GM18951 (cell line): ENCODE measurements around the gene RBBP9.
"Not testable (repeated sequence)": the region's sequence is repeated elsewhere in the genome, so short reads cannot be mapped to it uniquely, and the experiment has no call there.

Experiments
- POLR2A ChIP-seq: IDR thresholded peaks from 4 replicates; pipeline ENCODE4 v1.6.1; 2011; ENCODE audit warnings: mild to moderate bottlenecking; ENCODE audit not compliant: insufficient read length, insufficient read depth; ENCODE audit errors: extremely low read depth
- in situ Hi-C: fragments of 300-500 bp; cut with MboI; formaldehyde crosslinking; loops from one replicate; pipeline ENCODE4 v1.12.0; 2022; ENCODE audit warnings: low sequenced_read_pairs, mixed read lengths, inconsistent platforms; ENCODE audit not compliant: unreplicated experiment

RBBP9 gene

DNA sequence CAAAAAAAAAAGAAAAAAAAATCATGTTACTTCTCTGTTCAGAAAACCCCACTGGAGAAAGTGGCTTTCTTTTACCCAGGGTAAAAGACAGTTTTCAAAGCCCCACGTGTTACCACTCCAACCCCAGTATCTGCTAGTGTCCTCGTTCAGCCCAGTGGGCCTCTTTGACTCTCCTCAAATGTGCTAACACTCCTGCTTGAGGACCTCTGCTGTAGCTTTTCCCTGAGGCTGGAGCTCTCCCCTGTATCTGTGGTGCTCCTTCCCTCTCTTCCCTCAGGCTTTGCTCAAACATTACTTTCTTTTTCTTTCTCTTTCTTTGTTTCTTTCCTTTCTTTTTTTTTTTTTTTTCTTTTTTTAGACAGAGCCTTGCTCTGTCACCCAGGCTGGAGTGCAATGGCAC is 26.0 kb upstream of the RBBP9 start:
- in situ Hi-C loops: no loop called here
- TF ChIP-seq POLR2A: no peak

DNA sequence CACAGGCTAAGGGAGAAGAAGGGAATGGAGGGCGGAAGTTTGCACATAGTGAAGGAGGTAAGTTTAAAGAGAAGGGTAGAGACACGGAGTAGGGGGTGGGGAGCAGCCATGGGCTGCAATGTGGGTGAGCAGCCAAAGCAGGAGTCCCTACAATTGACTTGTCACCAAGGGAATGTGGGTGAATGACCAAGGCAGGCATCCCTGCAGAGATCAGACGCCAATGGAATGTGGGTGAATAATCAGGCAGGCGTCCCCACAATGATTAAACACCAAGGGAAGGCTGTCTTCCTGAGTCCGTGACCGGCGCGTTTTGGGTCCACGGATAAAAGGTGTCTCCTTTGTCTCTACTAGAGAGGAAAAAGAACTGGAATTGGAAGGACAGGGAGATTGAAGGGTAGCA is 25.0 kb upstream of the RBBP9 start:
- in situ Hi-C loops: not testable (repeated sequence)

DNA sequence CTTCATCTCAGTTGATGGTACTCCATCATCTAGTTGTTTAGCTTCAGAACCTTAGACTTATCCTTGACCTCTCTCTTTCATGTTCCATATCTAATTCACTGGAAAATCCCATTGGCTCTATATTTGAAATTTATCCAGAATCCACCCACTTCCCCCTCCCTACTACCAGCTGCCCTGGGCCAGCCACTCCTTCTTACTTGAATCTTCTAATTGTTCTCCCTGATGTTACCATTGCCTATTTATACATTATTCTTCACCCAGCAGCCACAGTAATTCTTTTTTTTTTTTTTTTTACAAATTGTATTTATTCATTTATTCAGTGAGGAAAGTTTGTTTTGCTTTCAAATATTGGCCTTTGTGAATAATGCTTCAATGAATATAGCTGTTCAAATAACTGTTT is 18.9 kb upstream of the RBBP9 start:
- in situ Hi-C loops: no loop called here
- no peak for TF ChIP-seq POLR2A

DNA sequence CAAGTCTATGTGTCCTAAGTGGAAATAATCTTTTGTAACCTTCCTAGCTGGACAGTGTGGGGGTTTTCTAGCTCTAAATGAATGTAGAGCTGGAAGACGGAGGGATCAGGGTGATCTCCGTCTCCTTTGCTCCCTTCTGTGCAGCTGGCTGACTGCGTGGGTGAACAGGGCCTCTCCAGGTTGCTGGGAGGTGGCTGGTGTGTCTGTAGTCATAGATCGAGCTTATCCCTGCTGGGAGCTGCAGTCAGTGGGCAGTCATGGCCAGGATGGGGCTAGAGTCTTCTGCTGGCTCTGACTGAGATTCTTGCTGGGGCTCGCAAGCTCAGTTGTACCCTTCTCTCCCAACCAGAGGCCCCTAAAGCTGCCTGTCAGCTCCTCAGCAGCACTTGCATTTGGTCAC is 17.1 kb upstream of the RBBP9 start:
- in situ Hi-C loops: no loop called here
- TF ChIP-seq POLR2A: no peak

DNA sequence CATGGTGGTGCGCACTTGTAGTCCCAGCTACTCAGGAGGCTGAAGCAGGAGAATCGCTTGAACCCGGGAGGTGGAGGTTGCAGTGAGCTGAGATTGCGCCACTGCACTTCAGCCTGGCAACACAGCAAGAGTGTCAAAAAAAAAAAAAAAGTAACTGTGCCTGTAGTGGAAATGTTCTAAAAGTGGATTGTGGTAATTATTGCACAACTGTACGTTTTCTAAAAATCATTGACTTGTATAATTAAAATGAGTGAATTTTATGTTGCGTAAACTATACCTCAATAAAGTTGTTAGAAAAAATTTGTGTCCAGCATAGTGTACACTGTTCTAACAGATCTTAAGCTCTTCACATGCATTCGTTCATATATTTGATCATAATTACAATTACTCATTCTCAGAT is 16.2 kb upstream of the RBBP9 start:
- in situ Hi-C loops: no loop called here
- no peak for TF ChIP-seq POLR2A

DNA sequence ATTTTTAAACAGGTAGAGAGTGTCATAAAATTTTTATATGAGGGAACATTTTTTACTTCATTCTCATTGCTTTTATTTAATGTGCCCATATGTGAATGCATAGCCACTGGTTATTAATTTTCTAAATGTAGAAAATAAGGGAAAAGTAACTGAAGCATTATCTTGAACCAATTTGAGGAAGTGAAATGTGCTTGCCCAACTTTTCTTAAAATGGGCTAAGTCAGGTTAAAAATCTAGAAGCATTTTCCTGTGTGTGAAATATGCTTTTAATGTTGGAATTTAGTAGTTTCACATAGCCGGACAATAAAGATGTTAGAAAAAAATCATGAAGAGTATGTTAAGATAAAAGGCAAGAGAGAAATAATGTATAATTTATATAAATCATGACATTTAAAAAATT is 14.5 kb upstream of the RBBP9 start:
- in situ Hi-C loops: no loop called here
- TF ChIP-seq POLR2A: no peak

DNA sequence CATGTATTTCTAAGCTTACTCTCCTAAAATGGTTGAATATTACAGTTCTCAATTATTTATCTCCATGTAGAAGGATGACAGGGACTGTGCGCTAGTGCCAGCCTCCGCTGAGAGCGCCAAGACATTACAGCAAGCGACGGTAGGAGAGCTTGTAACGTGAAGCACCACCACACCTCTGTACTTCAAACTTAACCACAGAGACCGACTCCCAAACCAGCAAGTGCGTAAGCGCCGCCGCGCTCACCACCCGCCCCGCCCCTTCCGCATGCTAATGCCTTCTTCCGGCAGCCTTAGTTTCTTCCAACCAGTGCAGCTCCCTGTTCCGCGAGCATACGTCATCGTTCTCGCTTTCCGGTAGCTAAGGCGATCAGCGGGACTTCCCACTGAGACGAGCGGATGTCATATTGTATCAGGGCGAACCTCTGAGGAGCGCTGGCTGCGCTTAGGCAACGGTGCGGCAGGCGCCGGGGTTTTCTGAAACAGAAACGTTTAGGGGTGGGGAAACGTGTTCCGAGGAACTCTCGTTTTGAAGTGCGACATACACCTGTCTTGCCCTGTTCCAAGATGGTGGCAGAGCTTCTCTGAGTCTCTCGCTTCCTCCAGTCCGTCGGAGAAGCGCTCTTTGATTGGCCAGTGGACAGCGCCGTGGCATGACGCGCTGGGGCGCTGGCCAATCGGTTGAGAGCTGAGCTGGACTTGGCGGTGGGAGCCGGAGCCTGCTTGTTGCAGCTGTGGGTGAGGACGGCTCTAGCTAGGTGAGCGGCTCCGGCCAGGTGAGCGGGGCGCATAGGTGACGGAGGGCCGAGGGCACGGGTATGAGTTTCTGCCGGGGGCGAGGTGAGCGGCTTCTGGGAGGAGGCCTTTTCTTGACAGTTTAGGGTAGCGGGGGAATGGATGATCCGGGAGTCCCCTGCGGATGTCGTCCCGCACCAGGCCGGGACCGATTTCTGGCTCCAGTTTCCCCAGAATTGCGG is 10.5 kb upstream of the RBBP9 start, which contains the start of gene SEC23B:
SEC23B (plus strand) TSS at position 723 of the 974 bp plus-strand sequence. CDS start 2,896 bp downstream, outside the sequence.
- TF ChIP-seq POLR2A: peak; percentile 84
- in situ Hi-C loops: no loop called here

DNA sequence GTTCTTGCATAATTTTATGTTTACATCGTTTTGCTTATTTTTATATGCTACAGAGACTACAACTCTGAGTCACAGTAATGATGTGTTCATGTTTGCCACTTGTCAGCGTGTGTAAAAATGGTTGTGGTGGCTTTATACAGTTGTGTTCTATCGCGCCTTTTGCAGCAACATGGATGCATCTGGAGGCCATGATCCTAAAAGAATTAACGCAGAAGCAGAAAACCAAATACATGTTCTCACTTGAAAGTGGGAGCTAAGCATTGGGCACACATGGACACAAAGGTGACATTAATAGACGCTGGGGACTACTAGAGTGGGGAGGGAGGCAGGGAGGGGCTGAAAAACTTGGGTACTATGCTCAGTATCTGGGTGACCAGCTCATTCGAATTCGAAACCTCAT is 9.7 kb upstream of the RBBP9 start:
- in situ Hi-C loops: no loop called here
- TF ChIP-seq POLR2A: no peak

DNA sequence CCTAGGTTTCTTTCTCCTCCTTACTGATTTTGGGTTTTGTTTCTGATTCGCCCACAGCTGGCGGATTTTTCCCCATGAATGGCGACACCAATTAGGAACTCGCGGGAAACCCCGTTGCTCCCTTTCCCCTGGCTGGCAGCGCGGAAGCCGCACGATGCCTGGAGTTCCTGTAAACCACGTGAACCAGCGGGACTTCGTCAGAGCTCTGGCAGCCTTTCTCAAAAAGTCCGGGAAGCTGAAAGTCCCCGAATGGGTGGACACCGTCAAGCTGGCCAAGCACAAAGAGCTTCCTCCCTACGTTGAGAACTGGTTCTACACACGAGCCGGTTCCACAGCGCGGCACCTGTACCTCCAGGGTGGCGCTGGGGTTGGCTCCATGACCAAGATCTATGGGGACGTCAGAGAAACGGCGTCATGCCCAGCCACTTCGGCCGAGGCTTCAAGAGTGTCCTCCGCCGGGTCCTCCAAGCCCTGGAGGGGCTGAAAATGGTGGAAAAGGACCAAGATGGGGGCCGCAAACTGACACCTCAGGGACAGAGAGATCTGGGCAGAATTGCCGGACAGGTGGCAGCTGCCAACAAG is 7.5 kb upstream of the RBBP9 start:
- in situ Hi-C loops: no loop called here
- no peak for TF ChIP-seq POLR2A

DNA sequence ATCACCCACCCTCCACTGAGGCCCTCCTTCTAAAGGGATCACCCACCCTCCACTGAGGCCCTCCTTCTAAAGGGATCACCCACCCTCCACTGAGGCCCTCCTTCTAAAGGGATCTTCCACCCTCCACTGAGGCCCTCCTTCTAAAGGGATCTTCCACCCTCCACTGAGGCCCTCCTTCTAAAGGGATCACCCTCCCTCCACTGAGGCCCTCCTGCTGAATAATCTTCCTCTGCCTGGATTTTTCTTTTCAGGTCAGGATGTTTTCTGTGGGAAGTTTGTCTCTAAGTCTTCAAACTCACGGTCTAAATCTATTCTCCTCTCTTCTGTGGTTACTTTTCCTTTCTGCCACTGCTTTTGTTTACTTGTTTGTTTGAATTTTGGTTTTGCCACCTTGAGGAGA is 4.6 kb upstream of the RBBP9 start:
- in situ Hi-C loops: not testable (repeated sequence)

DNA sequence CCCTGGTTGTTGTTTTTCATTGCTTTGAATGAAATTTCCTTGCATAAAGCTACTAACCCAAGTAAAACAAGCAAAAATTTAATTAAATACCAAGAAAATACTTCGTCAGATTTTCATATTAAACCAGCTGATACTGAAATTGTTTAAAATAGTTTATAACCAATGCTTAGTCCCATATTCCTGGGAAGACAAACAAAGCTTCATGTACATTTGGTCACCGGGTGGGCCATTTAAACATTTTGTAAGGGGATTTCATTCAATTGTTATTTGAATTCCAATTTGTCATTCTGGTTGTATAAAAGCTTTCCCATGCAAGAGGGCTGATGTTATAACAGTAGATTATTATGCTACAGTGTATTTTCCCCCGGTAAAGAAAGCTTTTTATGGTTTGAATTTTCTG is 578 bp upstream of the RBBP9 start:
- no peak for TF ChIP-seq POLR2A
- in situ Hi-C loops: no loop called here

DNA sequence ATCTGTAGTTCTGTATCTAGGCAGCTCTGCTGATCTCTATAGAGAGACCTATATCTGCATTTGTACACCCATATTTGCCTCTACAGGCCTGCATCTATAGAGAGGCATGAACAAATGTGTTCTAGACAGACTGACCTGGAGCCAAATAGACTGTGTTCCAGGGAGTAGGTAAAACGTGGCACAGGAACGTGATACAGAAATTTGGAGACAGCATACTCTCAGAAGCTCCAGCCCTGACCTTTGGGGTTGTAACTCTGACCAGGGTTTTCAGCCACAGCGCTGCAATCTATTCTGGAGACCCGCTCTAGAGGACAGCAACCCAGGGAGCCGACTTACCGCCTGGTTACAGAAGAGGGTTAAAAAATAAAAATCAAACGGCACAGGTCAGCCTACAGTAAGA is 983 bp downstream of the RBBP9 start:
- TF ChIP-seq POLR2A: no peak
- in situ Hi-C loops: no loop called here

DNA sequence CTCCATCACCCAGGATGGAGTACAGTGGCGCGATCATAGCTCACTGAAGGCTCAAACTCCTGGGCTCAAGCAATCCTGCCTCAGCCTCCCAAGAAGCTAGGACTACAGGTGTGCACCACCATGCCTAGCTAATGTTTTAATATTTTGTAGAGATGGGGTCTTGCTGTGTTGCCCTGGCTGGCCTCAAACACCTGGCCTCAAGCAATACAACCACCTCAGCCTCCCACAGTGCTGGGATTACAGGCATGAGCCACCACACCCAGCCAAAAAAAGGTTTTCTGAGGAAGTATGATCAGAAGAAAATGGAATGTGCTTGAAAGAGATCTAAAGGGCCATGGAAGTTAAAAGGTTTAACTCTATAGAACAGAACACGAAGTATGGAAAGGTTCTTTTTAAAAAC is 8.7 kb downstream of the RBBP9 start:
- in situ Hi-C loops: no loop called here
- no peak for TF ChIP-seq POLR2A

DNA sequence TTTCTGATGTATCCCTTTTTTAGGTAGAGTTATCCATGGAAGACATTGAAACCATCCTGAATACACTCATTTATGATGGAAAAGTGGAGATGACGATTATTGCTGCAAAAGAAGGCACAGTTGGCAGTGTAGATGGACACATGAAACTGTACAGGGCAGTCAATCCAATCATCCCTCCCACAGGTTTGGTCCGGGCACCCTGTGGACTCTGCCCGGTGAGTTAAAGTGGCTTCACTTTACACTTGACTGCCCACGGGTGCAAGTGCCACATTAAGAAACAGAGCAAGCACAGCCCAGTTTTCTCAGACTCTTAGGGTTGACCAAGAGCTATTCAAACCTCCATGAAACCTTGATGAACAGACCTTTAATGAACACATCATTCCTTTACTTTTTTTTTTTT is 15.4 kb downstream of the RBBP9 start:
- in situ Hi-C loops: no loop called here
- no peak for TF ChIP-seq POLR2A

DNA sequence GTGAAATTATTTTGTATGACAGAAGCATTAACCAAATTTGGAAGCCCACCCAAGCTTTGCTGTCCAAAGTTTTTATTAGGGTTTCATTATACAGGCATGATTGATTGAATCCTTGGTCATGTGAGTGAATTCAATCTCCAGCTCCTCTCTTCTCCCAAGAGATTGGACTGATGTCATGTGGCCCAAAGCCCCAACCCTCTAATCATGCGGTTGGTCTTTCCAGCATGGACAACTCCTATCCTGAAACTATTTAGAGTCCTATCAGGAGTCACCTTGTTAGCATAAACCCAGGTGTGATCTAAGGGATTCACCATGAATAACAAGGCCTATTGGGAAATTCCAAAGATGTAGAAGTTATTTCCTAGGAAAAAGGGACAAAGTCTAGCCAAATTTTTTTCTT is 19.2 kb downstream of the RBBP9 start:
- TF ChIP-seq POLR2A: no peak
- in situ Hi-C loops: no loop called here

DNA sequence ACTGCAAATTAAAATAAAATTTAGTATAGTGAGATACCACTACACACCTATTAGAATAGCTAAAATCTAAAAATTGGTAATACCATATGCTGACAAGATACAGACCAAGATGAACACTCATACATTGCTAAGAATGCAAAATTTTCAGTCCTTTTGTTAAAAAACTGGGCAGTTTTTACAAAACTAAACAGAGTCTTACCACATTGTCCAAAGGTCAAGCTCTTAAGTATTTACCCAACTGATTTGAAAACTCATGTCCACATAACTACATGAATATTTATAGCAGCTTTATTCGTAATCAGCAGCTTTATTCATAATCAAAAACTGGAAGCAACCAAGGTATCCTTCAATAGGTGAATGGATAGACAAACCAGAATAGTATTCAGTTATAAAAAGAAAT is 19.8 kb downstream of the RBBP9 start:
- in situ Hi-C loops: no loop called here
- TF ChIP-seq POLR2A: no peak
